HG02938 (cell line): ENCODE measurements around the gene CAPN2.

ENCODE experiments used
- ATAC-seq: cut with Tn5 transposase; IDR thresholded peaks from one replicate; pipeline ENCODE4 v1.9.1; 2021; ENCODE audit warnings: mild to moderate bottlenecking, moderate library complexity; ENCODE audit not compliant: unreplicated experiment

Gene CAPN2

GRCh38 chr1:223824712-223825111 lies 112.4 kb downstream of the CAPN2 start:
- ATAC-seq: no peak
